ENCODE data around the gene MLST8.
"Not testable (repeated sequence)": the region's sequence is repeated elsewhere in the genome, so short reads cannot be mapped to it uniquely, and the experiment has no call there.

DNA sequence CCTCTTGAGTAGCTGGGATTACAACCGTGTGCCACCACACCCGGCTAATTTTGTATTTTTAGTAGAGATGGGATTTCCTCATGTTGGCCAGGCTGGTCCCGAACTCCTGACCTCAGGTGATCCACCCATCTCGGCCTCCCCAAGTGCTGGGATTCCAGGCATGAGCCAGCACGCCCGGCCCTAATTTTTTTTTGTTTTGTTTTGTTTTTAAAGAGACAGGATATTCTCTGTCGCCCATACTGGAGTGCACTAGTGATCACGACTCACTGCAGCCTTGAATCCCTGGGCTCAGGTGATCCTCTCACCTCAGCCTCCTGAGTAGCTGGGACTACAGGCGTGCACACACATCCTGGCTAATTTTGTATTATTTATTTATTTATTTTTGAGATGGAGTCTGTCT lies 35.1 kb downstream of the MLST8 start:
- TF ChIP-seq, protein P1, sequence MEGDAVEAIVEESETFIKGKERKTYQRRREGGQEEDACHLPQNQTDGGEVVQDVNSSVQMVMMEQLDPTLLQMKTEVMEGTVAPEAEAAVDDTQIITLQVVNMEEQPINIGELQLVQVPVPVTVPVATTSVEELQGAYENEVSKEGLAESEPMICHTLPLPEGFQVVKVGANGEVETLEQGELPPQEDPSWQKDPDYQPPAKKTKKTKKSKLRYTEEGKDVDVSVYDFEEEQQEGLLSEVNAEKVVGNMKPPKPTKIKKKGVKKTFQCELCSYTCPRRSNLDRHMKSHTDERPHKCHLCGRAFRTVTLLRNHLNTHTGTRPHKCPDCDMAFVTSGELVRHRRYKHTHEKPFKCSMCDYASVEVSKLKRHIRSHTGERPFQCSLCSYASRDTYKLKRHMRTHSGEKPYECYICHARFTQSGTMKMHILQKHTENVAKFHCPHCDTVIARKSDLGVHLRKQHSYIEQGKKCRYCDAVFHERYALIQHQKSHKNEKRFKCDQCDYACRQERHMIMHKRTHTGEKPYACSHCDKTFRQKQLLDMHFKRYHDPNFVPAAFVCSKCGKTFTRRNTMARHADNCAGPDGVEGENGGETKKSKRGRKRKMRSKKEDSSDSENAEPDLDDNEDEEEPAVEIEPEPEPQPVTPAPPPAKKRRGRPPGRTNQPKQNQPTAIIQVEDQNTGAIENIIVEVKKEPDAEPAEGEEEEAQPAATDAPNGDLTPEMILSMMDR (IDR thresholded peaks at IDR 0.05; ENCODE audit: control extremely low read depth in 1 of 3, insufficient read depth in 1 of 3, low read depth in 1 of 3, low read length in 3 of 3), result not testable (repeated sequence)
- TF ChIP-seq EP300 (IDR thresholded peaks at IDR 0.05; ENCODE audit: borderline replicate concordance in 1 of 2, low read depth in 2 of 2, low read length in 2 of 2); CREB1 (IDR thresholded peaks at IDR 0.05); GABPA (IDR thresholded peaks at IDR 0.05; ENCODE audit: borderline replicate concordance, insufficient read depth, low read length); MAX (IDR thresholded peaks at IDR 0.05); EZH2 (IDR thresholded peaks at IDR 0.05; ENCODE audit: low read depth, low read length, severe bottlenecking); POLR2AphosphoS5 (IDR thresholded peaks at IDR 0.05; ENCODE audit: low read depth, low read length); CEBPB (IDR thresholded peaks at IDR 0.05; ENCODE audit: low read depth, low read length); HDAC6 (IDR thresholded peaks at IDR 0.05; ENCODE audit: low read depth, low read length): not testable (repeated sequence)

Measured in H1 (cell line).